MM.1S (cell line): ENCODE measurements around the gene MYO1G.
"Not testable (repeated sequence)": the region's sequence is repeated elsewhere in the genome, so short reads cannot be mapped to it uniquely, and the experiment has no call there.

Source experiments
- EZH2 ChIP-seq: fragments of 300-600 bp; sonication (generic); optimal IDR thresholded peaks from 2 replicates; pipeline ENCODE3; 2017; ENCODE audit warnings: low read depth, mild to moderate bottlenecking, antibody characterized with exemption, low read length, mixed read lengths
- TF ChIP-seq, protein P1 (sequence below): fragments of 300-600 bp; sonication (generic); IDR thresholded peaks from 2 replicates; pipeline ENCODE4 v1.5.1; 2016; ENCODE audit warnings: antibody characterized with exemption, low read length, mixed read lengths

DNA sequence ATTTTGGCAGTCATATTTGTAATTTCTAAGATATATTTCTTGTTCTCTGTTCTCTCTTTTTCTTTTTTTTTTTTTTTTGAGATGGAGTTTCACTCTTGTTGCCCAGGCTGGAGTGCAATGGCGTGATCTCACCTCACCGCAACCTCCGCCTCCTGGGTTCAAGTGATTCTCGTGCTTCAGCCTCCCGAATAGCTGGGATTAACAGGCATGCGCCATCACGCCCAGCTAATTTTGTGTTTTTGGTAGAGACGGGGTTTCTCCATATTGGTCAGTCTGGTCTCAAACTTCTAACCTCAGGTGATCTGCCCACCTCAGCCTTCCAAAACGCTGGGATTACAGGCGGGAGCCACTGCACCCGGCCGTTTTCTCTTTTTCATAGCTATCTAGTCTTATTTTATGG lies 46.7 kb upstream of the MYO1G start:
- TF ChIP-seq, protein P1, sequence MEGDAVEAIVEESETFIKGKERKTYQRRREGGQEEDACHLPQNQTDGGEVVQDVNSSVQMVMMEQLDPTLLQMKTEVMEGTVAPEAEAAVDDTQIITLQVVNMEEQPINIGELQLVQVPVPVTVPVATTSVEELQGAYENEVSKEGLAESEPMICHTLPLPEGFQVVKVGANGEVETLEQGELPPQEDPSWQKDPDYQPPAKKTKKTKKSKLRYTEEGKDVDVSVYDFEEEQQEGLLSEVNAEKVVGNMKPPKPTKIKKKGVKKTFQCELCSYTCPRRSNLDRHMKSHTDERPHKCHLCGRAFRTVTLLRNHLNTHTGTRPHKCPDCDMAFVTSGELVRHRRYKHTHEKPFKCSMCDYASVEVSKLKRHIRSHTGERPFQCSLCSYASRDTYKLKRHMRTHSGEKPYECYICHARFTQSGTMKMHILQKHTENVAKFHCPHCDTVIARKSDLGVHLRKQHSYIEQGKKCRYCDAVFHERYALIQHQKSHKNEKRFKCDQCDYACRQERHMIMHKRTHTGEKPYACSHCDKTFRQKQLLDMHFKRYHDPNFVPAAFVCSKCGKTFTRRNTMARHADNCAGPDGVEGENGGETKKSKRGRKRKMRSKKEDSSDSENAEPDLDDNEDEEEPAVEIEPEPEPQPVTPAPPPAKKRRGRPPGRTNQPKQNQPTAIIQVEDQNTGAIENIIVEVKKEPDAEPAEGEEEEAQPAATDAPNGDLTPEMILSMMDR, result not testable (repeated sequence)
- not testable (repeated sequence) for TF ChIP-seq EZH2
